ENCODE results near the gene CAMK2N1.
A peak's percentile ranks its signal among the peaks of the same experiment; 100 is the strongest.

The CAMK2N1 gene

GRCh38 chr1:20477348-20478056 is 8.5 kb downstream of the CAMK2N1 start:
- DNase-seq = no peak

DNA sequence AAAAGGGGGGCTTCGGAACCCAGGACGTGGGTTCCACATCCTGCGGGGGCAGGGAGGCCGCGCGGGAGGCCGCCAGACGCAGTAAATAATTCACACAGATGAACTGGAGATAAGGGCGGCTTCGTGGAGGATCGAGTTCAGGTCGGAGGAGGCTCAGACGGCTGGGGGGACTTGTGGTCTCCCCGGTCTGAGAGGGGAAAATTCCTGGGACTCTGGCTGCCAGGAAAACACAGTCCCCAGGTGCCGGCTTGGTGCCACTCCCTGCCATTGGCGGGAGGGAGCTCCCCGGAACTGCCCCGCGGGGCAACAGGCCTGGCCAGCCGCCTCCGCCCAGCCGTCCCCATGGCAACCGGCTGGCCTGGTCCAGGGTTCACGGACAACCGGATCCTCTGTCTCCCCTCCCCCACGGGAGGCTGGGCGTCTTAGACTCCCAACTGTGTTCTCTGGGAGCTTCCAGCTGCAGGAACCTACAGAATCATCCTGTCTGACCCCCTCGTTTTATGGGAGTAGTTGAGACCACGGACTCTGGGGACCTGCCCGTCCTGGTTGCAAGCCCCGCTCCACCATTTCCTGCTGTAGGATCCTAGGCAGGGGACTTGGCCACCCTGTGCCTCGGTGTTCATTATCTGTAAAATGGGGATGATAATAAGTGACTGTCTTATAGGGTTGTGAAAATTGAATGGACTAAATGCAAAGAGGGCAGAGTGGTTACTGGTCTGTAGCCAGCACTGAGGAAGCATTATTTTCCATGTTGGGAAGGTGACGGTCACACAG is 9.6 kb downstream of the CAMK2N1 start:
- no peak for DNase-seq

DNA sequence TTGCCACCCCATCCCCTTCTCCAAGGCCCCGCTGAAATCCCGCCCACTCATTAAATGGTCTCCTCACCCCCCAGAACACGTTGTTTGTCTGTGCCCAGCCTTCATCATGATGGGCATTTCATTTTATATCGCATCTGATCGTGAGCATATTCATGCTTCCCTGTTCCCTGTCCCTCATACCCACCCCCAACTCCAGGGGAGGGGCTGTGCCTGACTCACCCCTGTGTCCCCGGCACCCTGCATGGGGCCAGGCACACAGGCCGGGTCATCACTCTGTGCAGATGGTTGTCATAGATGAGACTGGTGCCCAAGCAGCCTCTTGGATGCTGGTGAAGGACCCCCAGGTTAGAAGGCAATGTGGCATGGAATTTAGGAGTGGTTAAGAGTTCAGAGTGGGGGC is 11.0 kb downstream of the CAMK2N1 start:
- DNase-seq = no peak

DNA sequence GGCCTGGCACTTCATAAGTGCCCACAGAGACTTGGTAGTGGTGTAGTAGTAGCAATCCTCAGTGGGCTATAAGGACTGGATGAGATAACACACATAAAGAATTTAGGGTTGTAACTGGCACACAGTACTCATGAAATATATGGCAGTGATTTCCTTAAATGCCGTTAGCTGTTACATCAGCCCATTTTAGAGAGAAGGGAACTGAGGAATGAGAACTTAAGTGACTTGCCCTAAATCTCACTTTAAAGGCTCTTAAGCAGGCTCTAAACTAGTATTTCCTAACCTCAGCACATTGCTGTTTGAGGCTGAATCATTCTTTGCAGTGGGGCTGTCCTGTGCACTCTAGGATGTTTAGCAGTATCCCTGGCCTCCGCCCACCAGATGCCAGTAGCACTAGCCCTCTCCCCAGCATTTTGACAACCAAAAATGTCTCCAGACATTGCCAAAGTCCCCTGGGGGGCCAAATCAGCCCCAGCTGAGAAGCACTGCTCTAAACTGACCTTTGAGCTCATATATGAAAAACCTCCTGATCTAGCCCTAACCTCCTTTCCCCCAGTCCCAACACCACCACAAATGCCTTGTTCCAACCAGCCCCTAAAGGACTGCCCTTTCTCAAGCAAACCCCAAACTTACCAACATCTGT is 11.6 kb downstream of the CAMK2N1 start:
- no peak for DNase-seq

DNA sequence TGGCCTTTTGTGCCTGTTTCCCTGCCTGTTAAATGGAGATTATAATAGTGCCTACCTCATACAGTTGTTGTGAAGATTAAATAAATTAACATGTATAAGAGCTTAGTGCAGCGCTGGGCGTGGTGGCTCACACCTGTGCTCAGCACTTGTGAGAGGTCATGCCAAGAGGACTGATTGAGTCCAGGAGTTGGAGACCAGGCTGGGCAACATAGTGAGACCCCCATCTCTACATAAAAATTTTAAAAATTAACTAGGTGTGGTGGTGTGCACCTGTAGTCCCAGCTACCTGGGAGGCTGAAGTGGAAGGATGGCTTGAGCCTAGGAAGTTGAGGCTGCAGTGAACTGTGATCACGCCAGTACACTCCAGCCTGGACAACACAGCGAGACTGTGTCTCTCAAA is 12.1 kb downstream of the CAMK2N1 start:
- no peak for DNase-seq

DNA sequence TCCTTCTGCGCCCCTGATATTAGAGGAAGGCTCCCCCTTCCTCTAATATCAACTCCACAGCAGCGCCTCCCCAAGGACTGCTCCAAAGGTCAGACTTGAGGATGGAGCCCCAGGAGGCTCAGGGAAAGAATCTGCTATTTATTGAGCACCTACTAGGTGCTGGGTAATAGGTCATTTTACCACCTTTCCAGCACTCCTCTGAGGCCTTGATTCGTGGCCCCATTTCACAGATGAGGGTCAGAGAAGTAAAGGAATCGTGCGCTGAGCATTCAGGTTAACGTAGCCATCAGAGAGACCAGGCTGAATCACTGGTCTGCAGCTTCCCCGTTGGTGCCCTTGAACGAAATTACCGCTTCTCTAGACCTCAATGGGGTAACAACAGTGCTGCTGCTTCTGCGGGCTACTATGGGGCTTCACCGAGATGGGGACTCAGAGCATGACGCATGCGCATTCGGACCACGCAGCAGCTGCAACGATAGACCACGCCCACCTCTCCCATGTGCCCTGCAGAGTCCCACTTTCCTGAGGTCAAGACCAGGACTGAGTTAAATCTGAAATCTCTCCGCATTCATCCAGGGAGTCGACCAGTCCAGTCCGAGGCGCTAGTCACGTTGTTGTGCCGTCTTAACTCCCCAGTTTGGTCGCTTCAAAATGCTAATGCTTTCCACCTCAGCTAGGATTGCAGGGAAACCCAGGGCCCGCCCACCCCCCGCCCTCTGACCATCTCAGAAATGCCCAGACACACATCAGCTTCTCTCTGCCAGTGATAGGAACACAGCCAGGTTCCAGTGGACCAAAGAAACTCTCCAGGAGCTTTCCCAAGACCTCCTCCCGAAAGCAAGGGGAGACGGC is 12.9 kb downstream of the CAMK2N1 start:
- peak; percentile 59 to 72 (median 59) for DNase-seq

- DNase-seq = no peak
Measured at GRCh38 chr1:20472121-20472520, 13.9 kb downstream of the CAMK2N1 start.

DNA sequence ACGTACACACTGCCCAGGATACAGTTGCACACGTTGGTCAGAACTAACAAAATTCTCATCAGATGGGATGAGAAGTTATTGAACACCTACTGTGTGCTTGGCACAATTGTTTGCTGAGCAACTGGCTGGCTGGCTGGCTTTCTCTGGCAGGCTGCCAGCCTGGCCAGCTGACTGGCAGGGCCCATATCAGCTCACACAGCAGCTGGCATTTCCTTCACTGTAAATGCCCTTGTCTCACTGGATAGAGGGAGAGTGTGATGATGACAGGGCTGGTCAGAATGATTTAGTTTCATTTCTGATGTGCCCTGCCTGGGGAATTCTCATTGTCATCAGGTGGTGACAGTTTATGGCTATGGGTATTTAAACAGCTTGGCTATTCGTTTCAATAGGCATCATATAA is 15.8 kb downstream of the CAMK2N1 start:
- DNase-seq = peak in 2 of 3 donors; percentile 34 to 36

GRCh38 chr1:20469406-20470076 is 16.5 kb downstream of the CAMK2N1 start:
- no peak for DNase-seq

GRCh38 chr1:20466273-20466672 is 19.7 kb downstream of the CAMK2N1 start:
- DNase-seq = peak in 2 of 3 donors; percentile 13 to 37

DNA sequence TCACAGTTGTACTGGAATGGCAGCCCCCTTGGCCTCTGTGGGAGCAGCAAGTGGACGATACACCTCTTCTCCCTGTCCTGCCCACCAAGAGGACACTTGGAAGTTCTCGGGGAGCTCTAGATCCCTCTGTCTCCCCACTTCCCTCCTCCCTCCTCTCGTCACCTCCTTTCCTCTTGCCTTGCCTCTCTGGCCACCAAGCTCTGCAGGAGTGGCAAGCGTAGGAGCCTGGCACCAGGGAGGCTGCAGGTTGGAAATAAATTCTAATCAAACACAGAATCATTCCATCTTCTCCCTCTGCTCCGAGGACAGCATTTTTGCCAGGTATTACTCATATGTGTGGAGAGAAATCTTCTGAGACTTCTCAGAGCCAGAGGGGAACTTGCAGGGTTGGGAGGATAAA is 20.8 kb downstream of the CAMK2N1 start:
- DNase-seq = no peak

- DNase-seq = peak in 1 of 3 donors; percentile 0
Measured at GRCh38 chr1:20463502-20463901, 22.5 kb downstream of the CAMK2N1 start.

DNA sequence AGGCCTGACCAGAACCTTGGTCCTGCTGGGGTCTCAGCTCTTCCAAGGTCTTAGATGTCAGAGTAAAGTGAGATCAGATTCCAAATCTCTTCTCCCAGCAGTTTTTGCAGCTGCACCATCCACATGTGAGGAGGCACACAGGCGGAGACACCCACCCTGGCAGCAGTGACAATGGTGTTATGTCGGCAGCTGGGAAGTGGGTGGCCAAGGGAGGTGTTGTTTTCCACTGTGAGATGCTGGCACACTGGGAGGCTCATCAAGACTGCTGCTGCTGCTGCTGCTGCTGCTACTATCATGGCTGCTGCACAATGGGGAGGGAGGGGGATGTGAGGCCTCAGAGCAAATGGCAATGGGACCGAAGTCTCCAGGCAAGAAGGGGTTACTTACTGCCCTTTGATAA is 23.6 kb downstream of the CAMK2N1 start:
- DNase-seq = no peak

GRCh38 chr1:20458717-20459116 is 27.3 kb downstream of the CAMK2N1 start:
- DNase-seq = no peak

- no peak for DNase-seq
Measured at GRCh38 chr1:20454004-20454403, 32.0 kb downstream of the CAMK2N1 start.

DNA sequence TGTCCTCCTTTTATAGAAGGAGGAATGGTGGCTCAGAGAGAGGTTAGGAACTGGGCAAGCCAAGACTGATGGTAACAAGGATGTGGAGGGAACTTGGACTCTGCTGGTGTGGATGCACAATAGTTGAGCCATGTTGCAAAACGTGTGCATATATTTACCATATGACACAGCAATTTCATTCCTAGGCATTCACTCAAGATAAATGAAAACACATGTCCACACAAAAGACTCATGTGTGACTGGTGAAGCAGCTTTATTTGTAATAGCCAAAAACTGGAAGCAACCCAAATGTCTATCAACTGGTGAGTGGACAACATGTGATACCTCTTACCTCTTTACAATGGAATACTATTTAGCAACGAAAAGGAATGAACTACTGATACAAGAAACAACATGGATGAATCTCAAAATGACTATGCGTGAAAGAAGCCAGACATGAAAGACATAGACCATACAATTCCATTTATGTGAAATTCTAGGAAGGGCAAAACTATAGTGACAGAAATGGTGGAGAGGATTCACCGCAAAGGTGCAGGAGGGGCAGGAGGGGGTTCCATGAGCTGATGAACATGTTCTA is 36.2 kb downstream of the CAMK2N1 start:
- DNase-seq = no peak

DNA sequence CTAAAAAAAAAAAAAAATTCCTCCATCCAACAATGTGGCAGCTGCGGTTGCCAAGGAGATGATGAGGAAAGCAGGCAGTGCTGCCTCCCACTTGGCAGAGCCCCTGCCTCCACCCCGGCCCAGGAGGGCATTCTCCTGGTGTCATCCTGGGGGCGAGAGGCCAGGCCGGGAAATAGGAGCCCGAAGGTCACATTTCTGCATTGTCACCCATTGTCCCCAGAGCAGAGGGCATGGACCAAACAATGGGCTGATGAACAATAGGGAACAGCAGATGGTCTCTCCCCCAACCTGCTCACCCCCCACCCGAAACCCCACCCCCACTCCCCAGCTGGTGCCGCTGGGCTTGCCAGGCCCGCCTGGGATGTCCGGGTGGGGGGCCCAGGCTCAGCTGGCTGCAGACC is 37.3 kb downstream of the CAMK2N1 start:
- DNase-seq = no peak

GRCh38 chr1:20447794-20448193 is 38.2 kb downstream of the CAMK2N1 start:
- no peak for DNase-seq

DNA sequence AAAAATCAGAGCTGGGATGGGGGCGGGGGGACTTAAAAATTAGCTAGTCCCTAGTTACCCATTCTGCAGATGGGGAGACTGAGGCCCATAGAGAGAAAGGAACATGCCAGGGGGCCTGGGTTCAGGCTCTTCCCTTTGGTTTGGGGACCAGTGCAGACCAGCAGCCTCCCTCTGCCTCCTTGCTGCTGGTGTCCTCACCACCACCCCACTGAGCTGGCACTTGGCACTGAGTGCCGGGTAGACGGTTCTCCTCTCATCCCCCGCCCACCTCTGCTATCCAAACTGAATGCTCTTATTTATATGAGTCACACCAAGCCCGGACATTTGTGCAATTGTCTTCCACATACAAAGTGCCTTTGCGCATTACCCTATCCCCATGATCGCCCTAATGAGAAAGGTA is 39.2 kb downstream of the CAMK2N1 start:
- DNase-seq = no peak

GRCh38 chr1:20445956-20446355 is 40.1 kb downstream of the CAMK2N1 start:
- no peak for DNase-seq

DNA sequence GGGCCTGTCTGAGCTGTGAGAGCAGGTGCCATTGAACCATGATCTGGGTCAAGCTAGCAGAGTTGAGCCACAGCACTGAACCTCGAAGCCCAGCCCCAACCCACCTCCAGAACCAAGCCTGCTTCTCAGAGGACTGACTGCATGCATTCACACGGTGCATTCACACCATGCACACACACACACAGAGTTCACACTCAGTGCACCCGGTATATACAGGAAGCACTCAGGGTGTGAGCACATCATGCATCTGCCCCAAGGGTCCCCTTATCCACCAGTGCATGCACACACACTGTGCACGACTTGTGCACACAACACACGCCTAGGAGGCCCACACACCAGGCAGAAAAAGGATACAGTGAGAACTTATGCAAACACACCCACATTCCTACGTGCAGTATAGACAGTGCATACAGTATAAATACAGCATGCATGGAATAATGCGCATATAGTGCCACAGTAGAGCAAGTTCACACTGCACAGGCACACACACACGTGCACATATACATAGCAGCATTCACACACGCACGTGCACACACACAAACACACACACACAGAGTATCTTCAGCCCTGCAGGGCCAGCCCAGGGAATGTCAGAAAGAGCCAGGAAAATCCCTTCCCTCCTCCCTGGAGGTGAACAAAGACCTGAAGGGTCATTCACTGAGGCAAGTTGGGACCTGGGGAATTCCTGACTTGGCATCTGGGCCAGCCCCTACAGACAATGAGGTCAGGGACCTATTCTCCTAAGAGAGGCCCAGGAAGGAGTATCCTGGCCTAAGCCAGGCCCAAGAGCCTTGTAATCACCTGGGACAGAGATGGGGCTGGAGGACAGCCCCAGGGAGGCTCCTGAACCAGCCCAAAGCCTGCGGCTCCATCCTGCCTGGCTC is 42.1 kb downstream of the CAMK2N1 start:
- no peak for DNase-seq

Data from suppressor macrophage treated with lipopolysaccharide for 1 hour (primary cell).